NCI-H2029 treated with DMSO at 0.1 percent for 48 hours (cell line): Measurements from ENCODE around the gene OLFM1.
"Not testable (repeated sequence)": the region's sequence is repeated elsewhere in the genome, so short reads cannot be mapped to it uniquely, and the experiment has no call there.

Experiments used
- DNase-seq: peaks from one replicate; lab custom pipeline; 2025; lab: John Stamatoyannopoulos, UW

Gene OLFM1

DNA sequence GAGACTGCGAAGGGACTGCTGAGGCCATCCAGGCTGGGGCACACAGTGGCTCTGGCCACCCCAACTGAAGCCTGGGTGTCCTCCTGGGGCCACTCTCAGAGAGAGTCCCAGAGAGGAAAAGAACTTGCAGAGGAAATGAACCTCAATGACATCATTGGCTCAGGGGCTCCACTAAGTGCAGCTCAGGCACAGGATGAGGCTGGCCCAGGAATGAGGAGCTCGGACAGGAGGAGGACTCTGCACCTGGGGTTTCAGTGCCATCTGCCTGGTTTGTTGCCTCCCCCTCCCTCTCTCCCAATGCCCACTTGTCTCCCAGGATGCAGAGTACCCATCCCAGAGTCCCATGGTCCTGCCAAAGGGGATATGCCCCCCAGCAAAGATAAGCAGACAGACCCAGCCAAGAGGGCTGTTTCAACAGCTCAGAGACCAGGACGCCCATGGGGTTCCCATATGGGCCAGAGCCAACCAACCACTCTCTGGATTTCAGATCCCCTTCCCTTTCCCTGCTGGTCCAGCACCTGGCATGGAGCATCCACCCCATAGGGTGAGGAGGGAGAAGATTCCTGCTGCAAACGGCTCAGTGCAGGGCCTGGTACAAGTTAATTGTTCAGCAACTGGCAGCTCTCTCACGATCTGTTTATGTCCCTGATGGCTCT, 26.9 kb upstream of the OLFM1 start:
- DNase-seq = no peak

DNA sequence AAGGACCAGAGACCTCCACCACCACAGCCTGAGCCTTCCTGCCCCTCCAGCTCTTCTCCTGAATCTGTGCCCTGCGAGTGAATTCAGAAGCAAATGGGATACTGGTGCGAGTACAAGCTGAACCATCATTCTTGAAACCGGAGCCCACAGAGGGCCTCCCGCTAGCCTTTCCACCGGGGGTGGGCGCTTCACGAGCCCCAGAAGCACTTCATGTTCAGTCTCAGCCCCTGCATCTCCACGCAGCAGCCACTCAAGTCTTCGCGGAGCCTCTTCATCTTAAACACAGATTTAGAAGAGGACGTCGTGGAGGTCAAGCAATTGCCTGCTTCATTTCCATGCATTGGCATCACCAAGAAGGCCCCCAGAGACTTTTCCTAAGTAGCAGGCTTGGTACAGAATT, 26.0 kb upstream of the OLFM1 start:
- no peak for DNase-seq

DNA sequence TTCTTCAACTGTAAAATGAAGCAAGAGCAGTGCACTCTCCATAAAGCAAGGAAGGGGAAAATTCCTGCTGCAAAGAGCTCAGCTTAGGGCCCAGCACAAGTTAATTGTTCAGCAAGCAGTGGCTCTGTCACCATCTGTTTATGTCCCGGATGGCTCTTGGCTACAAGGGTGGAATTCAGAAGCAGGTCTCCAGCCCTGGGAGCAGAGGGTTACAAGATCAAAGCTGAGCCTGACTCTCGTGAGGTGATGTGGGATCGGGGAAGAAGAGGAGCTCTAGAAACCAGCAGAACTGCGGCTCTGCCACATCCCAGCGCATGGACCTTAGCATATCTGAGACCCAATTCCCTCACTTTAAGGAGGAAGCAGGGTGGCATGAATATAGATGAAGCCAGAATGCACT, 25.2 kb upstream of the OLFM1 start:
- no peak for DNase-seq

DNA sequence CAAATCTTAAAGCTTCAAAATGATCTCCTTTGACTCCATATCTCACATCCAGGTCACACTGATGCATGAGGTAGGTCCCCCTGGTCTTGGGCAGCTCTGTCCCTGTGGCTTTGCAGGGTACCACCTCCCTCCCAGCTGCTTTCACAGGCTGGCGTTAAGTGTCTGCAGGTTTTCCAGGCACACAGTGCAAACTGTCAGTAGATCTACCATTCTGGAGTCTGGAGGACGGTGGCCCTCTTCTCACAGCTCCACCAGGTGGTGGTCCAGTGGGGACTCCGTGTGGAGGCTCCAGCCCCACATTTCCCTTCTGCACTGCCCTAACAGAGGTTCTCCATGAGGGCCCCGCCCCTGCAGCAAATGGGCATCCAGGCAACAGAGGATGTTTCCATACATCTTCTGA, 24.0 kb upstream of the OLFM1 start:
- DNase-seq = not testable (repeated sequence)

DNA sequence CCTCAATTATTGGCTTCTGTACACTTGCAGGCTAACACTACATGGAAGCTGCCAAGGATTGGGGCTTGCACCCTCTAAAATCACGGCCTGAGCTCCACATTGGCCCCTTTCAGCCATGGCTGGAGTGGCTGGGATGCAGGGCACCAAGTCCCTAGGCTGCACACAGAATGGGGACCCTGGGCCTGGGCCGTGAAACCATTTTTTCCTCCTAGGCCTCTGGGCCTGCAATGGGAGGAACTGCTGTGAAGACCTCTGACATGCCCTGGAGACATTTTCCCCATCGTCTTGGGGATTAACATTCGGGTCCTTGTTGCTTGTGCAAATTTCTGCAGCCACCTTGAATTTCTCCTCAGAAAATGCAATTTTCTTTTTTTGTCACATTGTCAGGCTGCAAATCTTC, 23.6 kb upstream of the OLFM1 start:
- not testable (repeated sequence) for DNase-seq

DNA sequence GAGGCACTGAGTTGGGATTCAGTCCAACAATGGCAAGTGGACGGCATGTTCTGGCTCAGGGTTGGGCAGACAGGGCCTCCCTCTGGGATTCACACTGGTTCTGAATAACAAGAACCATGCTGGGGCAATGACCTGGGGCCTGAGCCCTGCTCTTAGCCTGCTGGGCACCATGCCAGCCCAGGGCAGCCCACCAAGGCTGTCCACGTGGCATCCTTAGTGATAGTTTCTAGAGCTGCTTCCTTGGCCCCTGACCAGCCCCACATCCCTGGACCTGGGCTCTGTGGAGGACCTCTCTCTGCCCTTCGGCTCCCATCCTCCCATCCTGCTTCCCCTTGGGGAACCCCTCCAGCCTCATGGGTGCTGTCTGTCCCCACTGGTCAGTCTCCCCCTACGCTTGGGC, 22.3 kb upstream of the OLFM1 start:
- DNase-seq = no peak

DNA sequence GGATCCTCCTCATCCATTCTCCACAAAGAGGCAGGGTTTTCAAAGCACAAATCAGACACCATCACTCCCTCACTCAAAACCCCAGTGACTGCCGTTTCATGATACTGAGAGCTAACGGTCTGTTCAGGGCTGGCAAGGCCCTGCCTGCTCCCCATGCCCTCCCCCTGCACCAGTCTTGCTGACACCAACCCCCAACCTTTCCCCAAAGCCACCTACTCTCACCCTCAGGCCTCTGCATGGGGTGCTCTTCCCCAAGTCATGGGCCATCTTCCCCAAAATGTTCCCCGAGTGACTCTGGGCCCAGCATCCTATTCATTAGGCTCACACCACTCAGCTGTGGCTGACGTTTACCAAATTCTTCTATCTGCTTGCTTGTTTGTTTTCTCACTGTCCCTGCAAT, 21.7 kb upstream of the OLFM1 start:
- no peak for DNase-seq

DNA sequence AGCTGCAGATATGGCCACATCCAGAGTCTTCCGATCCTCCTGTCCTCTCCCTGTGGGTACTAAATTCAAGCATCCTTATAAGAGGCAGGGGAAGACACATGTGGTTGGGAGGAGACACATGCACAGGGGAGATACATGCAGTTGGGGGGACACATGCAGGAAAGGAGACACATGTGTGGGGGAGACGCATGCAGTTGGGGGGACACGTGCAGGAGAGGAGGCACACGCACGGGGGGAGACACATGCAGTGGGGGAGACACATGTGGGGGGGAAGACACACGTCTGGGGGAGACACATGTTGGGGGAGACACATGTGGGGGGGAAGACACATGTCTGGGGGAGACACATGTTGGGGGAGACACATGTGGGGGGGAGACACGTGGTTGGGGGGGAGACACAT, 21.2 kb upstream of the OLFM1 start:
- no peak for DNase-seq

DNA sequence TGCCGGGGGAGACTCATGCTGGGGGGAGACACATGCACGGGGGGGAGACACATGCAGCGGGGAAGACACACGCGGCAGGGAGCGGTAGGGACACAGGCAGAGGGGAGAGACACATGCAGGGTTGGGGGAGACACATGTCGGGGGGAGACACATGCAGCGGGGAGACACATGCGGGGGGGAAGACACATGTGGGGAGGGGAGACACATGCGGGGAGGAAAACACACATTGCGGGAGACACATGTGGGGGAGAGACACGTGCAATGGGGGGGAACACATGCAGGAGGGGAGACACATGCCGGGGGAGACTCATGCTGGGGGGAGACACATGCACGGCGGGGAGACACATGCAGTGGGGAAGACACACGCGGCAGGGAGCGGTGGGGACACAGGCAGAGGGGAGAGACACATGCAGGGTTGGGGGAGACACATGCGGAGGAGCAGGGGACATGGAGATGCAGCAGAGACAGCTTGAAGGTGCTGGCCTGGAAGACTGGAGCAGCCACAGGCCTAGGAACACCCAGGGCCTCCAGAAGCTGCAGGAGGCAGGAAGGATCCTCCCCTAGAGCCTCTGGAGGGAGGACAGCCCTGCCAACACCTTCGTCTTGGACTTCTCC, 20.3 kb upstream of the OLFM1 start:
- no peak for DNase-seq

DNA sequence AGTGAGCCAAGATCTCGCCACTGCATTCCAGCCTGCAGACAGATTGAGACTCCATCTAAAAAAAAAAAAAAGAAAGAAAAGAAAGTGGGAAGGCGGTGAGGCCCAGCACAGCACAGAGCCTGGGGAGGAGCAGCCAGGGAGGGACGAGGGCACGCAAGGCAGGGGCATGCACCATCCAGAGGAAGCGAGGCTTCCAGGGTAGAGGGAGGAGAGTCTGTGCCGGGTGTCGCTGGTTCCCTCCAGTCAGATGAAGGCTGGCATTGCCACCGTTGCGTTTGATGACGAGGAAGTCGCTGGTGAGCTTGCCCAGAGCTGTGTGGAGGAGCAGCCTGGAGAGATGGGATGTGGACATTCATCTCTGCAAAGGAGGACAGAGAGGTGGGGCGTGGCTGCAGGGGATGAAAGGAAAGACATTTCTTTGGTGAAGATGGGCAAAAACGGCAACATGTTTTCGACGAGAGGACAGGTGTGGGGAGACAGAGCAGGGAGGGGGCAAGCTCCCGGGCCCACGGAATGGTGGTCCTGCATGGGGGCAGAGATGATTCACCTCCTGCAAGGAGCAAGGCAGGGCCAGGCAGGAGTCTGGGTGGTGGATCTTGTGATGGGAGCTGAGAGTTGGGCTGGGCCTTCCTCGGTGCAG, 18.6 kb upstream of the OLFM1 start:
- no peak for DNase-seq

DNA sequence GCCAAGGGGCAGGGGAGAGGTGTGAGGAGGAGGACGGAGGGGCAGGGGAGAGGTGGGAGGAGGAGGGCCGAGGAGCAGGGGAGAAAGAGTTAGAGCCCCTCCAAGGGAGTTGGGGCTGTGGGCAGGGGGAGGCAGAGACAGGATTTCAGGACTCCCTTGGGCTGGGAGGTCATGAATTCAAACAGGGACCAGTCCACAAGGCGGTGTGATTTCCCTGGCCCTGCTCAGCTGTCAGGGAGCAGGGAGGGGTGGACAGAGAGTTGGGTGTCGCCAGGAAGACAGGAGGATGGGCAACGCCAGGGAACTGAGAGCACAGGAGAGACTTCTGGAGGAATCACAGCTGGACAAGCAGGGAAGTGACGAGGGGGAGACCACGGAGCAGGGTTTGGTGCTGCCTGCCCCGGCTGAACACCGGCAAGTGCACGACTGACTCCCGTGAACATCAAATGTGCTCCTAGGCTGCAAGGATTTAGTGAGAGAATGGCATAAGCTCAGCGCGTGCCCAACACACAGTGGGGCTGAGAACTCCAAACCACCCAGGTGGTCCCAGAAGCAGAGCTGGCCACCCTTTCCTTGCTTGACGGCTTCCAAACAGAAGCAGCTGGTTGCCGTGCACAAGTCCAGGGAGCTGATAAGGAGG, 17.8 kb upstream of the OLFM1 start:
- no peak for DNase-seq

DNA sequence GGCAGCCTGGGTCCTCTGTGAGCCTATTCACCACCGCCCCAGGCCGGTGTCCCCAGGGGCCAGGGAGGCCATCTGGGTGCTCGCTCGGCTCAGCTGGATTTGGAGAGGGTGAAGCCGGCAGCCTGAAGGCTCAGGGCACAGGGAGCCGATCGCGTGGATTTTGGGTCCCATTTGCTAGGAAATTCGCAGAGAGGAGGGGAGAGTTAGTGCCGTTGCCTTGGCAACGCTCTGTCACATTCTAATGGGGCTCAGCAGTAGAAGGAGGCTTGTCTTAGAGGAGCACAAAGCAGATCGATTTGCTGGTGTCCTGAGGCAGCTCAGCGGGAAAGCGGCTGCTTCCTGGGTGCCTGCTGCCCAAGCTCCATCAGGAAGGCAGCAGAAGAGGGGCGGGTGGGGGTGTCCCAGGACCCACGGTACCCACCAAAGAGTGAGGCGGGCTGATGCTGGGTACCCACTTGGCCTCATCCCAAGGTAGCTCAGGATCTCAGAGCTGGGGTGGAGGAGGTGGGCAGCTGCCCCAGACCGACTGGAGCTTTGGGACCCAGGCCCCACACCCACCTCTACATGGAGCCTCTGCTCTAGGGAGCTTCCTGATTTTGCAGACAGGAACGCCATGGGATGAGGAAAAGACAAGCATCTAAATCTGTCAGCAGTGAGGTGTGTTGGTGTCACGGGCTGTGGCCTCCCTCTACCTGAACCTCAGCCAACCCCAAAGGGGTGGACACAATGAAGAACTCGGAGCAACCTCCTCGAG, 17.1 kb upstream of the OLFM1 start:
- DNase-seq = no peak

DNA sequence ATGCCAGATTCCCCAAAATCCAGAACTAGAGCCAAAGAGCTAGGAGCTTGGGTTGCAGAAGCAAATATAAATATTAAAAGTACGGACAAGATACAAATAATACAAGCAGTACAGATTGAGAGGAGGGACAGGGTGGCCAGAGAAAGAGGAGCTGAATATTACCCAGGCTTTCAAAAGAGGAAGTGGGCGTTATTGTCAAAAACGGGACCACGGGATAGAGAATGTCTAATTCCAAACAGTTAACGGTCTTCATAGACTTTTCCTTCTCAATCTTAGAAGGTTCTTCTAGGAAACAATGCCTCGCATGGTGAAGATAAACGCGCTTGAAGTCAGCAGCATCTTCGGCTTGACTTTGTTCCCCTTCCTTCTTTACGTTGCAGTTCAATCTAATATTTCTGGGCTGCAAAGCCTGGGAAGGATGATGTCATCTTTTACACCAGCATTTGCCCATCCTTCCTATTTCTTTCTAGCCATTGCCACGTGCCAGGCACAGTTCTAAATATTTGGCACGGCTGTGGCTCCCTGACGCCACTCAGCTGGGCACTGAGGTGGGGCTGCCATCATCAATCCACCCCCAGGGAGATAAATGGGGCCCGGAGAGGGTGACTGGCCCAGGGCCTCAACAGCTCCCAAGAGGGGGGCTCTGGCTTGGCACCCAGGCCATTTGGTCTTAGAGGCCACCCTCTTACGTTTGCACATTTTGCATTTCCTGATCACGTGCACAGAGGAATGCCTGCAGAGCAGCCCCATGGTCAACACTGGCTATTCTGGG, 16.3 kb upstream of the OLFM1 start:
- DNase-seq = no peak

DNA sequence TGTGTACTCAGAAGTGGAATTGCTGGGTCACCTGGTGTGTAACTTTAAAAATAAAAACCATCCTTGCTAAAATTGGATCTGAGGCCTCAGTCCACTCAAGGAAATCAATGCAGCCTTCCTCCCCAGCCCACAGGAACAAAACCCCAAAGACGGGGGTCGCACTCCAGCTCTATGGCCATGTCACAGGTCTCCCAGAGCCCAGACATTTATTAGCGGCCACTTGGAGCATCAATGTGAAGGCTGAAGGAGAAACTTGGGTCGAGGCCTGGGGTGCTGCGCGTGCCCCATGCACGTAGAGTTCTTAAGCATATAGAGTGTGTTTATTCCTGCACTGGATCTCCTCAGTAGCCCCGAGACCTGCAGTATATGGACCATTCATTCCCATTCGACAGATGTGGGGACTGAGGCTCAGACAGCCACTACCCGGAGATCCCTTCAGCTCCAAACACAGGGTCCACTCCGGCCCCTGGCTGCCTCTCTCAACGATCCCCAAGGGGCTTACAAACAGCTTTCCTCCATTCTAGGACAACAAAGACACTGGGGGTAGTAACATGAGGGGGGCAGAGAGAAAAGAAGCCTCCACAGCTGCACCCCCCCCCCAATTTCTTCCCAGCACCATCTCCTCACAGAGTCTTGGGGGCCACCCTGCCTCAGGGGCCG, 14.3 kb upstream of the OLFM1 start:
- DNase-seq = no peak

DNA sequence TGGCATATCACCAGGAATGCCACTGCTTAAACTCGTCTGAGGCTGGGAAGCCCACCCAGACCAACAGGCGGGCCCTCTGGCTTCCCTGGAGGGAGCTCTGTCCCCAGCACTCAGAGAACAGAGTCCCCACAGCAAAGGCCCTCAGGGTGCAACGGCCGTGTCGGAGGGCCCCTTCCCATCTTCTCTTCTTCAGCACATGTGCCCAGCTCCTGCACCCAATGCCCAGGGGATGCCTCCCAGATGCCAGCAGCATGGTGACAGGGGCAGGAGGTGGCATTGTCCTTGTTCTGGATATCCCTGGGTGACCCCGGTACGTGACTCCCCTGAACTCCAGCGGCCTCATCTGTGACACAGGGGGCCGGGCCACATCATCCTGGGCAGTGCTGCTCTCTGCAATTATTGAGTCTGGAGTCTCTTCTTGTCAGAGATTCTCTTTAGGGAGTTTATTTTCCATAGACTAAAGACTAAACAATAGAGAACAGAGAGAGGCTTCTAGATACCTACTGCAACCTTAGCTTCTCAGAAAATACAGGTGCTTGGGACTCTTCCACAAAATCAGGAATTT, 13.6 kb upstream of the OLFM1 start:
- DNase-seq = no peak

DNA sequence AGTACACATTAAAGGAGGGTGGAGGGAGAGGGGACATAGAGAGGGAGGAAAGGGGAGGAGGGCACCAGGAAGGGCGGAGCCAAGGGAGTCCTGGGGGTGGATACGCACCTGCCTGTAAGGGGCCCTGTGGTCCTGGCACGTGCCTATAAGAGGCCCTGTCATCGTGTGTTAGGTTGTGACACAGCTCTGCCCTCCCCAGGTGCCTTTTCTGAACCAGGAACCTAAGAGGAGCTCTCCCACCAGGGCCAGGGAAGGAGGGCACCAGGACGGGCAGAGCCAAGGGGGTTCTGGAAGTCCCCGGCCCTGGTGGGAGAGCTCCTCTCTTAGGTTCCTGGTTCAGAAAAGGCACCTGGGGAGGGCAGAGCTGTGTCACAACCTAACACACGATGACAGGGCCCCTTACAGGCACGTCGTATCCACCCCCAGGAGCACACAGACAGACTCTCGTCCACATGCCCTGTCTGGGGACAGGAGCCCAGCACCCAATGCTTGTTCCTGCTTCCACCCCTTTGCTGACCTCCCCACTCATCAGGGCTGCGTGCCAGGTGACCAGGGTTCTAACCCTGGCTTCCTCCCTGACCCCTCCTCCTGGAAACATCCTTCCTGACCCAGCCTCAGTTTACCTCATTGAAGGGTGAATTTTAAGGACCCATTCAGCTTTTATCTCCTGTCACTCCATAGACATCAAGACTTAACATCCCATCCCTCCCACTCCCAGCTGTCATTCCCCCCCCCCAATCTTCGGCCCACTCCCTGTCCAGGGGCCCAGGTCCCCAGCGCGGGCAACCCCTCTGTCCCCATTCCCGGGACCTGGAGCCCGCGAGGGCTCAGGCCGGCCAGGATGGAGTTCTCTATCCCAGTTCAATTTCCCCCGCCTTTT, 12.9 kb upstream of the OLFM1 start:
- DNase-seq = no peak

DNA sequence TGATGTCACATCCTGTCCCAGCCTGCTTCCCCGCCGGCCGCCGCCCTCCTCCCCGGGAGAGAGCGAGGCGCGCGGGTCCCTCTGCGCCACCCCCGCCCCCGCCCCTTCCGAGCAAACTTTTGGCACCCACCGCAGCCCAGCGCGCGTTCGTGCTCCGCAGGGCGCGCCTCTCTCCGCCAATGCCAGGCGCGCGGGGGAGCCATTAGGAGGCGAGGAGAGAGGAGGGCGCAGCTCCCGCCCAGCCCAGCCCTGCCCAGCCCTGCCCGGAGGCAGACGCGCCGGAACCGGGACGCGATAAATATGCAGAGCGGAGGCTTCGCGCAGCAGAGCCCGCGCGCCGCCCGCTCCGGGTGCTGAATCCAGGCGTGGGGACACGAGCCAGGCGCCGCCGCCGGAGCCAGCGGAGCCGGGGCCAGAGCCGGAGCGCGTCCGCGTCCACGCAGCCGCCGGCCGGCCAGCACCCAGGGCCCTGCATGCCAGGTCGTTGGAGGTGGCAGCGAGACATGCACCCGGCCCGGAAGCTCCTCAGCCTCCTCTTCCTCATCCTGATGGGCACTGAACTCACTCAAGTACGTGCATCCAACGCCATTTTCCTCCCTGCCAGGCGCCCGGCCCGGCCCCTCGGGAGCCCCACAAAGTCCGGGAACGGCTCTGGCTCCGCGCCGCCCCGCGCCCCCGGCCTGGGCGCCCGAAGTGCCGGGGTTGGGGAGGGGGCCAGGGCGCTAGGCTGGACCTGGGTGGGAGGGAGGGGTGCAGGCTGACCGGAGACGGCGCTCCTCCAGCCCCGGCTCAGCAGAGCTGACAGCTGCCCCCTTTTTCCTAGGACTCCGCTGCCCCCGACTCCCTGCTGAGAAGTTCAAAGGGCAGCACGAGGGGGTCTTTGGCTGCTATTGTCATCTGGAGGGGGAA, 12.0 kb upstream of the OLFM1 start:
- no peak for DNase-seq

DNA sequence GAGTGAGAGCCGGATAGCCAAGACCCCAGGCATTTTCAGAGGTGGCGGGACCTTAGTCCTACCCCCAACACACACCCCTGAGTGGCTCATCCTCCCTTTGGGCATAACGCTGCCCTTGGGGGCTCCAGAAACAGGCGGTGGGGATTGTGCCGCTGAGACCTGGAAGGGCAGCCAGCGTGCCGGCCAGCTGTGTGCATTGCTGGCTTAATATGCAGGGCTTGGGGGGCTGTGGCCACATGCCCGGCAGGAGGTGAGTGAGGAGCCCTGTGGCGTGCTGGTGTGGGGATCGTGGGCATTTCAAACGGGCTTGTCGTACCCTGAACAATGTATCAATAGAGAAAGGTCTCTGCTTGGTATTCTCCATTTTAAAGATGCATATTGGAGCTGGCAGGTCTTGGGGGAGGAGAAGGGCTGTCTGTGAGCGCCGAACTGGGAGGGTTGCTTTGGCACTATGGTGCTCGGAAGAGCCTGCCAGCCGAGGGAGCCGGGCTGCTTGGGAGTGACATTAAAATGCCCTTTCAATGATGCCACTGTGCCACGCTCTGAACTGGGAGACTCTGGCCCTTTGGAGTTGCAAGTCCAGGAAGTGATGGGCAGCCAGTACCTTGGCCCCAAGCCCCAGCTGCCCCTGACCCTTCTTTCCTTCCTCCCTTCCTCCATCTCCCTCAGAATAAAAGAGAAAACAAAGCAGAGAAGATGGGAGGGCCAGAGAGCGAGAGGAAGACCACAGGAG, 11.2 kb upstream of the OLFM1 start:
- no peak for DNase-seq
